HepG2 (cell line): ENCODE measurements around the gene NOTUM. TPM values are rescaled to one million over a fixed set of nuclear protein-coding genes. Genes with fewer than 3 reads are reported as not detected.

Experiments
- ARNT2 ChIP-seq: sonication (generic); formaldehyde crosslinking; IDR thresholded peaks from 2 replicates; pipeline ENCODE4 v1.8.0; 2022; ENCODE audit warnings: mild to moderate bottlenecking, low read depth, missing genetic modification reagents, moderate library complexity
- ATF1 ChIP-seq: IDR thresholded peaks from 2 replicates; pipeline ENCODE4 v1.6.1; 2016; ENCODE audit warnings: mild to moderate bottlenecking, control low read depth
- HIC2 ChIP-seq: sonication (generic); formaldehyde crosslinking; IDR thresholded peaks from 2 replicates; pipeline ENCODE4 v1.9.0; 2022; ENCODE audit warnings: low read depth, missing genetic modification reagents
- HMG20B ChIP-seq: conservative IDR thresholded peaks from 2 replicates; pipeline ENCODE4 v1.6.1; 2016; ENCODE audit warnings: missing genetic modification reagents, missing compliant biosample characterization
- HMGA1 ChIP-seq: sonication (generic); formaldehyde crosslinking; conservative IDR thresholded peaks from 2 replicates; pipeline ENCODE4 v1.4.0; 2020; ENCODE audit warnings: missing genetic modification reagents
- MAFK ChIP-seq, 2 experiments: IDR thresholded peaks in 1 of 2; conservative IDR thresholded peaks in 1 of 2; 2 replicates each; pipeline ENCODE4 v1.6.1; 2011; ENCODE audit warnings: improper control_type of control experiment in 2 of 2, low read length in 2 of 2
- MTF2 ChIP-seq: sonication (generic); formaldehyde crosslinking; IDR thresholded peaks from 2 replicates; pipeline ENCODE4 v1.5.0; 2020; ENCODE audit warnings: missing genetic modification reagents, borderline replicate concordance
- NFATC3 ChIP-seq: sonication (generic); formaldehyde crosslinking; IDR thresholded peaks from 2 replicates; pipeline ENCODE4 v1.5.1; 2020; ENCODE audit warnings: mild to moderate bottlenecking, missing genetic modification reagents
- NR1H2 ChIP-seq: sonication (generic); formaldehyde crosslinking; IDR thresholded peaks from 2 replicates; pipeline ENCODE4 v1.8.1; 2022; ENCODE audit warnings: low read depth, missing genetic modification reagents, borderline replicate concordance
- RFXAP ChIP-seq: sonication (generic); formaldehyde crosslinking; IDR thresholded peaks from 2 replicates; pipeline ENCODE4 v1.4.0; 2020; ENCODE audit warnings: missing genetic modification reagents, borderline replicate concordance
- TEAD3 ChIP-seq: optimal IDR thresholded peaks from 2 replicates; pipeline ENCODE3; 2016; ENCODE audit warnings: borderline replicate concordance
- ZBTB10 ChIP-seq: sonication (generic); formaldehyde crosslinking; IDR thresholded peaks from 2 replicates; pipeline ENCODE4 v1.4.0; 2020; ENCODE audit warnings: missing genetic modification reagents, borderline replicate concordance
- ZBTB3 ChIP-seq: sonication (generic); formaldehyde crosslinking; IDR thresholded peaks from 2 replicates; pipeline ENCODE4 v1.4.0; 2020; ENCODE audit warnings: low read depth, mild to moderate bottlenecking, moderate library complexity, missing genetic modification reagents, borderline replicate concordance
- ZMYM3 ChIP-seq: sonication (generic); formaldehyde crosslinking; IDR thresholded peaks from 2 replicates; pipeline ENCODE4 v1.5.1; 2020; ENCODE audit warnings: mild to moderate bottlenecking, missing genetic modification reagents
- ZMYM4 ChIP-seq: sonication (generic); formaldehyde crosslinking; IDR thresholded peaks from 2 replicates; pipeline ENCODE4 v1.8.1; 2023; ENCODE audit warnings: mild to moderate bottlenecking, missing genetic modification reagents
- ZNF260 ChIP-seq: sonication (generic); formaldehyde crosslinking; IDR thresholded peaks from 2 replicates; pipeline ENCODE4 v1.4.0; 2020; ENCODE audit warnings: missing genetic modification reagents, low read depth, mild to moderate bottlenecking, borderline replicate concordance
- ZNF275 ChIP-seq: sonication (generic); formaldehyde crosslinking; IDR thresholded peaks from 2 replicates; pipeline ENCODE4 v1.8.0; 2022; ENCODE audit warnings: missing genetic modification reagents, mild to moderate bottlenecking, inconsistent platforms, borderline replicate concordance
- ZNF34 ChIP-seq: sonication (generic); formaldehyde crosslinking; IDR thresholded peaks from 2 replicates; pipeline ENCODE4 v1.4.0; 2020; ENCODE audit warnings: mild to moderate bottlenecking, missing genetic modification reagents, borderline replicate concordance
- ZNF343 ChIP-seq: sonication (generic); formaldehyde crosslinking; IDR thresholded peaks from 2 replicates; pipeline ENCODE4 v1.4.0; 2020; ENCODE audit warnings: mild to moderate bottlenecking, missing genetic modification reagents
- ZNF552 ChIP-seq: sonication (generic); formaldehyde crosslinking; IDR thresholded peaks from 2 replicates; pipeline ENCODE4 v1.9.0; 2022; ENCODE audit warnings: missing genetic modification reagents, mild to moderate bottlenecking, borderline replicate concordance
- ZNF556 ChIP-seq: sonication (generic); formaldehyde crosslinking; IDR thresholded peaks from 2 replicates; pipeline ENCODE4 v1.4.0; 2020; ENCODE audit warnings: mild to moderate bottlenecking, missing genetic modification reagents, borderline replicate concordance
- polyA plus RNA-seq, 8 experiments: library from polyadenylated mRNA; depleted of rRNA in 3 of 8; stranded (reverse) in 7 of 8; unstranded in 1 of 8; fragments of >200 nt; fragmentation: Illumina TruSeq in 4 of 8; extraction: Trizol in 4 of 8; gene quantifications; 2 replicates each; pipeline versions ENCODE4 v1.2.1 to v1.2.3, GENCODE V29; 2011 to 2016; ENCODE audit warnings: low read depth in 4 of 8, missing spikeins in 1 of 8, mixed read lengths in 1 of 8; ENCODE audit not compliant: insufficient read depth in 1 of 8
- total RNA-seq, 5 experiments: library from RNA; depleted of rRNA; stranded (reverse); fragments of >200 nt; fragmentation: Illumina TruSeq; extraction: Trizol; gene quantifications; 2 replicates each; pipeline ENCODE4 v1.2.3, GENCODE V29; 2016; ENCODE audit warnings: low read depth in 1 of 5
- TF ChIP-seq, protein P1 (sequence below): sonication (generic); formaldehyde crosslinking; IDR thresholded peaks from 2 replicates; pipeline ENCODE4 v1.4.0; 2020; ENCODE audit warnings: missing genetic modification reagents; ENCODE audit errors: not compliant biosample characterization

The NOTUM gene
- total and polyA plus RNA-seq, 2 of the 13 experiments (the other 11 are each of a cell fraction or from before 2014, with no cell fraction given) = 150 to 160 TPM

DNA sequence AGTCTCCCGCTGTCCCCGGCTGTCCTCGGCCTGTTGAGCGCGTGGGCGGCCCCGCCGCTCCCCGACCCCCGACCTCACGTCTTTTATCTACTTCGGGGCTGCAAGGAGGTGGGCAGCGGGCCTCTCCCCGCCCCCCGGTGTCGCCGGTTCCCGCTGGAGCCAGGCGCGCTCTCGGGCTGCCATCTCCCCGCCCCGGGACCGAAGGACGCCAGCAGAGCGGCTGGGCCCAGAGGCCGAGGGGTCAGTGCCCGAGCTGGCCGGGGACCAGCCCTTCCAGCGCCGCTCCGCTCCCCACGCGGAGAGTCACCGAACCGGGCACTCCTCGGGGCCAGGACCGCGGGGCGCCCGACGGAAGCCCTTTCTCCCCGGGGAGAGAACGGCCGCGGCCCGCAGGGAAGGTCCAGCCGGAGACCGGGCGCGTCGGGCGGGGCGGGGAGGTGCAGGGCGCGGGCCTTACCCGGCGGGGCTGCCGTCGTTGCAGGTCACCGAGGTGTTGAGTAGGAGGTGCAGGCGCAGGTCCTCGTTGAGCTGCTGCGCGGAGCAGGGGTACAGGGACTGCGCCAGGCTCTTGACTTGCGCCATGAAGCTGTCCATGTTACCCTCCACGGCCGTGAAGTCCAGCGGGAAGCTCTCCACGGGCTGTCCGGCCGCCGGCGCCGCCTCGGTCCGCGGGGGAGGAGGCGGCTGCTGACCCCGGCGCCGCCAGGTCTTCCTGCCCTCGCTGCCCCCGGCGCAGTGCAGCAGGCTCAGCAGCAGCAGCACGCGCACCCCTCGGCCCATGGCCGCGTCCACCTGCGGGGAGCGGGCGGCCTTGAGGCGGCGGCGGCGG is 643 bp downstream of the NOTUM start (continued):
- TF ChIP-seq RFXAP (CRISPR knock-in tag) = peak; percentile 27; the same call in 1 of the 2 replicates
- no peak for TF ChIP-seq ATF1 (CRISPR knock-in tag)
- no peak for TF ChIP-seq TEAD3 (CRISPR knock-in tag)
- no peak for TF ChIP-seq NR1H2 (CRISPR knock-in tag)
- TF ChIP-seq HIC2 (CRISPR knock-in tag) = peak; percentile 46; the same call in 1 of the 2 replicates
- no peak for TF ChIP-seq MAFK (conservative IDR thresholded peaks at IDR 0.05 in 1 of 2, IDR thresholded peaks at IDR 0.05 in 1 of 2; ENCODE audit: low read length in 2 of 2)
- no peak for TF ChIP-seq HMG20B (CRISPR knock-in tag)
- no peak for TF ChIP-seq NFATC3 (CRISPR knock-in tag)
- TF ChIP-seq ZBTB3 (CRISPR knock-in tag) = no peak
- no peak for TF ChIP-seq ZBTB10 (CRISPR knock-in tag)
- TF ChIP-seq ZMYM4 = no peak
- TF ChIP-seq ZNF343 (CRISPR knock-in tag) = no peak
- TF ChIP-seq ARNT2 (CRISPR knock-in tag) = 0 out of 2 replicates have a peak, but pooled peaks have one; percentile 8
- no peak for TF ChIP-seq ZNF34 (CRISPR knock-in tag)
- TF ChIP-seq HMGA1 = no peak
- 0 out of 2 replicates have a peak, but pooled peaks have one; percentile 69 for TF ChIP-seq MTF2 (CRISPR knock-in tag)
- no peak for TF ChIP-seq ZNF556 (CRISPR knock-in tag)
- no peak for TF ChIP-seq ZNF260 (CRISPR knock-in tag)
- peak; percentile 43 for TF ChIP-seq ZNF275 (CRISPR knock-in tag)
- no peak for TF ChIP-seq ZMYM3 (CRISPR knock-in tag)
- TF ChIP-seq ZNF552 (CRISPR knock-in tag) = 0 out of 2 replicates have a peak, but pooled peaks have one; percentile 20
- TF ChIP-seq, protein P1, sequence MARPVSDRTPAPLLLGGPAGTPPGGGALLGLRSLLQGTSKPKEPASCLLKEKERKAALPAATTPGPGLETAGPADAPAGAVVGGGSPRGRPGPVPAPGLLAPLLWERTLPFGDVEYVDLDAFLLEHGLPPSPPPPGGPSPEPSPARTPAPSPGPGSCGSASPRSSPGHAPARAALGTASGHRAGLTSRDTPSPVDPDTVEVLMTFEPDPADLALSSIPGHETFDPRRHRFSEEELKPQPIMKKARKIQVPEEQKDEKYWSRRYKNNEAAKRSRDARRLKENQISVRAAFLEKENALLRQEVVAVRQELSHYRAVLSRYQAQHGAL (CRISPR knock-in tag) = no peak
